Neural cell (in vitro differentiated cells): ENCODE data around the gene RIN3. TPM values are rescaled to one million over a fixed set of nuclear protein-coding genes. Genes with fewer than 3 reads are reported as not detected.

Experiments used
- H2AFZ ChIP-seq: fragments of 200-600, 300-800 bp; sonication (generic), shearing (Covaris generic); 2 replicates; pipeline ENCODE4 v1.6.0; 2014; ENCODE audit warnings: low read depth, mild to moderate bottlenecking, antibody characterized with exemption, low read length, moderate library complexity
- H3F3A ChIP-seq: fragments of 200-600 bp; shearing (Covaris generic); 2 replicates; pipeline ENCODE4 v1.6.1; 2016; ENCODE audit warnings: mild to moderate bottlenecking, moderate library complexity, mixed read lengths, antibody characterized with exemption, low read length; ENCODE audit not compliant: insufficient read depth, poor library complexity, severe bottlenecking
- H3K27ac ChIP-seq: fragments of 200-600, 300-800 bp; sonication (generic), shearing (Covaris generic); 2 replicates; pipeline ENCODE4 v1.5.1; 2014; ENCODE audit warnings: mild to moderate bottlenecking, low read length, moderate library complexity
- H3K27me3 ChIP-seq: fragments of 300-800, 200-600 bp; sonication (generic), shearing (Covaris generic); 2 replicates; pipeline ENCODE4 v1.6.0; 2014; ENCODE audit warnings: mild to moderate bottlenecking, low read depth, low read length, moderate library complexity; ENCODE audit not compliant: insufficient read depth
- H3K36me3 ChIP-seq: fragments of 300-800, 200-600 bp; sonication (generic), shearing (Covaris generic); 2 replicates; pipeline ENCODE4 v1.5.1; 2014; ENCODE audit warnings: mild to moderate bottlenecking, antibody characterized with exemption, low read length, moderate library complexity; ENCODE audit not compliant: insufficient read depth
- H3K4me2 ChIP-seq: fragments of 300-800, 200-600 bp; sonication (generic), shearing (Covaris generic); 2 replicates; pipeline ENCODE4 v1.6.0; 2014; ENCODE audit warnings: mild to moderate bottlenecking, low read length
- H3K4me3 ChIP-seq: fragments of 300-800, 200-600 bp; sonication (generic), shearing (Covaris generic); 2 replicates; pipeline ENCODE4 v1.5.1; 2014; ENCODE audit warnings: mild to moderate bottlenecking, low read length, moderate library complexity
- H3K79me2 ChIP-seq: fragments of 200-600 bp; shearing (Covaris generic); replicated peaks from 2 replicates; pipeline ENCODE4 v1.6.0; 2014; ENCODE audit warnings: mild to moderate bottlenecking, low read length, moderate library complexity; ENCODE audit not compliant: insufficient read depth
- H3K9ac ChIP-seq: fragments of 300-800, 200-600 bp; sonication (generic), shearing (Covaris generic); 2 replicates; pipeline ENCODE4 v1.6.1; 2016; ENCODE audit warnings: mild to moderate bottlenecking, low read length, mixed read lengths
- H3K9me2 ChIP-seq: fragments of 200-600 bp; shearing (Covaris generic); 2 replicates; pipeline ENCODE4 v1.6.1; 2016; ENCODE audit warnings: mild to moderate bottlenecking, low read length, mixed read lengths; ENCODE audit not compliant: insufficient read depth
- H3K9me3 ChIP-seq: fragments of 200-600, 300-800 bp; sonication (generic), shearing (Covaris generic); 2 replicates; pipeline ENCODE4 v1.6.1; 2016; ENCODE audit warnings: mild to moderate bottlenecking, mixed run types, low read length, moderate library complexity, mixed read lengths
- H4K20me1 ChIP-seq: fragments of 200-600 bp; shearing (Covaris generic); 2 replicates; pipeline ENCODE4 v1.6.1; 2016; ENCODE audit warnings: mild to moderate bottlenecking, mixed run types; ENCODE audit not compliant: insufficient read depth
- CTCF ChIP-seq: fragments of 450-650 bp; IDR thresholded peaks from 2 replicates; pipeline ENCODE4 v1.5.1; 2014; ENCODE audit warnings: antibody characterized with exemption, mild to moderate bottlenecking, moderate library complexity; ENCODE audit not compliant: poor library complexity, severe bottlenecking
- EP300 ChIP-seq: fragments of 450-650 bp; conservative IDR thresholded peaks from 2 replicates; pipeline ENCODE4 v1.6.1; 2014; ENCODE audit warnings: antibody characterized with exemption, mild to moderate bottlenecking, moderate library complexity; ENCODE audit not compliant: poor library complexity, severe bottlenecking
- EZH2 ChIP-seq: fragments of 200-600, 300-800 bp; shearing (Covaris generic), sonication (generic); IDR thresholded peaks from 2 replicates; pipeline ENCODE4 v1.6.1; 2014; ENCODE audit warnings: antibody characterized with exemption, low read length, borderline replicate concordance, mild to moderate bottlenecking; ENCODE audit not compliant: insufficient read depth, poor library complexity, severe bottlenecking
- MXI1 ChIP-seq: fragments of 450-650 bp; conservative IDR thresholded peaks from 2 replicates; pipeline ENCODE4 v1.6.1; 2014; ENCODE audit warnings: antibody characterized with exemption, mild to moderate bottlenecking; ENCODE audit not compliant: poor library complexity, severe bottlenecking
- POLR2AphosphoS5 ChIP-seq: IDR thresholded peaks from 2 replicates; pipeline ENCODE4 v1.6.1; 2012
- RAD21 ChIP-seq: fragments of 450-650 bp; conservative IDR thresholded peaks from 2 replicates; pipeline ENCODE4 v1.6.1; 2014; ENCODE audit warnings: antibody characterized with exemption, mild to moderate bottlenecking, moderate library complexity
- REST ChIP-seq: IDR thresholded peaks from 2 replicates; pipeline ENCODE4 v1.6.1; 2012; ENCODE audit warnings: borderline replicate concordance
- SMC3 ChIP-seq: fragments of 450-650 bp; conservative IDR thresholded peaks from 2 replicates; pipeline ENCODE4 v1.6.1; 2014; ENCODE audit warnings: antibody characterized with exemption, mild to moderate bottlenecking, moderate library complexity; ENCODE audit not compliant: poor library complexity
- TAF1 ChIP-seq: IDR thresholded peaks from 2 replicates; pipeline ENCODE4 v1.6.1; 2012; ENCODE audit warnings: low read depth
- polyA plus RNA-seq: library from polyadenylated mRNA; depleted of rRNA; stranded (reverse); fragments of >200 nt; gene quantifications from 2 replicates; pipeline ENCODE4 v1.2.3, GENCODE V29; 2014

RIN3 gene
- polyA plus RNA-seq, 1 donor from 2014 or later: not detected

GRCh38 chr14:92465353-92466055 is 48.1 kb upstream of the RIN3 start:
- Histone ChIP-seq H2AFZ (no peak overlapping the region), H3K36me3 (no peaks in the 10 kb centered on the region), H3K9me3 (no peaks in the 10 kb centered on the region), H3K27me3 (no peaks in the 10 kb centered on the region), H3K9ac (no peak overlapping the region), H3K4me2 (no peak overlapping the region), H3K4me3 (no peak overlapping the region), H3K9me2 (no peaks in the 10 kb centered on the region), H3K27ac (no peak overlapping the region), H3K79me2 (no peaks in the 10 kb centered on the region), H4K20me1 (no peaks in the 10 kb centered on the region), H3F3A (no peaks in the 10 kb centered on the region)
- TF ChIP-seq SMC3: no peak
- TF ChIP-seq CTCF: no peak
- TF ChIP-seq EZH2: no peak
- no peak for TF ChIP-seq RAD21
- TF ChIP-seq TAF1: no peak
- TF ChIP-seq POLR2AphosphoS5: no peak
- TF ChIP-seq REST: no peak
- TF ChIP-seq MXI1: no peak
- TF ChIP-seq EP300: no peak

- H3K9ac ChIP-seq: no peak overlapping the region
- H2AFZ ChIP-seq: no peak overlapping the region
- H3K9me3 ChIP-seq: no peaks in the 10 kb centered on the region
- no peak overlapping the region for H3K27ac ChIP-seq
- no peaks in the 10 kb centered on the region for H3K79me2 ChIP-seq
- no peaks in the 10 kb centered on the region for H3K36me3 ChIP-seq
- no peaks in the 10 kb centered on the region for H4K20me1 ChIP-seq
- no peaks in the 10 kb centered on the region for H3F3A ChIP-seq
- no peaks in the 10 kb centered on the region for H3K27me3 ChIP-seq
- no peak overlapping the region for H3K4me3 ChIP-seq
- no peaks in the 10 kb centered on the region for H3K9me2 ChIP-seq
- TF ChIP-seq REST (no peak), RAD21 (no peak), MXI1 (no peak), EZH2 (no peak), TAF1 (no peak)
- no peak overlapping the region for H3K4me2 ChIP-seq
These were observed 47.5 kb upstream of the RIN3 start for GRCh38 chr14:92466059-92466458.
